ENCODE results near the gene MBNL1.

MBNL1 gene

DNA sequence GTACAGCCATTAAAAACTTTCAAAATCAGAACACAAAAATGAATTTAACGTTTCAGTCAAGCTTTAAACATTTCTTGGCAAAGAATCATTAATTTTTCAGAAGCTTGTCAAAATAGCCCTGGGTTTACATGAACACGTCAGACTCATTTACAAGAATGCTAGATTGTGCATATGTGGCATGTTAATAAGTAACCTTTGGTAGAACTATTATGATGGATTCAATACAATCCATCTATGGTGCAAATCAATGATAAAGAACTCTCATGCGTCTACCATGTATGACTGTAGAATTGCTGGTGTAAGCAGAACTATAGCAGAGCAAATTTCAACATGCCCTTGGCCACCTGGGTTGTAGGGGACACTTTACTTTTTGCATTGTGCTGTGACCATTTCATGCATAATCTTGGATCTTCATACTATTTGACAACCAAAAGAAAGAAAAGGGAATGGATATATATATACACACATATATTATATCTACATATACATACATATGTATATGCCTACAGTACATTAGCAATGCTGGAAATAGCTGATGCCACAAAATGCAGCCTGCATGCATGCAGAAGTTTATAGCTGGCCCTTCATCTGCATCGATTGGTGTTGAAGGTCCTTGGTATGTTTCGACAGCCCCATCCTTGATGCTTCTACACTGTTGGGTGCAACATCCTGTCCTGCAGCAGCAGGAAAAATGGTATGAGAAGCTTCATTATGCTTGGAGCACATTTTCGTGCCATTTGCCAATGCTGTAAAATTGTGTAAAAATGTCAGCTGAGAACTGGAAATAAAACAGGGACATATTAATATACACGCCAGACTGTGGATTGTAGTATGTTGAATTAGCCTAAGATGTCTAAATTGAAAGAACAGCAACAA, 189.0 kb downstream of the MBNL1 start:
- DNase-seq, result no peak

GRCh38 chr3:152458376-152459117, 189.8 kb downstream of the MBNL1 start:
- no peak for DNase-seq

GRCh38 chr3:152459118-152459515, 190.4 kb downstream of the MBNL1 start:
- no peak for DNase-seq

- DNase-seq, result no peak
Observed at GRCh38 chr3:152459572-152459971, 190.8 kb downstream of the MBNL1 start.

- no peak for DNase-seq
Observed at GRCh38 chr3:152460936-152461335, 192.2 kb downstream of the MBNL1 start.

DNA sequence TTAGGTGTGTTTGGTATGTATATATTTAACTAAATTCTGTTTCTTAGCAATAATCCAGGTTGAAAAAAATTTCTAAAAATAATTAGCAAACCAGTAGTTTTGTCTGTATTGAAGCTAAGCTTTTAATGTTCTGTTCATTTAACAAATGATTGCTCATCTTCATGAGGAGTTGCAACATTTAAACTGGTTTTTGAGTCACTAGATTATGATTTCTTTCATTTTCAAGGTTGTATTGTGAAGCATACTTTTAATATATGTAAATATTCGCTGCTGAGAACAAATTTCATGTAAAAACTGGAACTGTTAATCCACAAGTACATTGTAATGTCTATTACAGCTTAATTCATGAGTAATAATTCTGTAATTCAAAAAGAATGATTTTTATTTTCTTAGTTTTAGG, 192.7 kb downstream of the MBNL1 start:
- DNase-seq, result no peak

- no peak for DNase-seq
Observed at GRCh38 chr3:152466784-152467183, 198.1 kb downstream of the MBNL1 start.

GRCh38 chr3:152469248-152470025, 200.7 kb downstream of the MBNL1 start:
- DNase-seq, result no peak

- DNase-seq, result no peak
Observed at GRCh38 chr3:152470095-152470494, 201.4 kb downstream of the MBNL1 start.

DNA sequence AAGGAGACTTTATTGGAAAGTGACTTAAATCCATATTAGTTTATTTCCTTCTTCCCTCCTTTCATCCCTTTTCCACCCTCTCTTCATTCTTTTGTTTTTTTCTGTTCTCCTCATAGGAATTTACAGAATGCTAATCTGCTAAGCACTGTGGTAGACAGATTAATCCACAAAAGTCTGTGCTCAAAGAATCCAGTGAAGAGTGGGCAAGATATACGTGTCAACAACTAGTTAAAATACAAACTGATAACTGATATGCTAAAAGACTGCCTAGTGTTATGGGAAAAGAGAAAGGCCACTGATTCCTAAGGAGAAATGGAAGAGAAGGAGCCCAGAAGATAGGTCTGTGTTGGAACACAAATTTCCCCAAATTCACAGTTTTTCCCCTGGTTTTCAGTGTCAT, 202.2 kb downstream of the MBNL1 start:
- DNase-seq, result no peak

GRCh38 chr3:152471814-152472671, 203.3 kb downstream of the MBNL1 start:
- DNase-seq, result peak; percentile 25 to 71

DNA sequence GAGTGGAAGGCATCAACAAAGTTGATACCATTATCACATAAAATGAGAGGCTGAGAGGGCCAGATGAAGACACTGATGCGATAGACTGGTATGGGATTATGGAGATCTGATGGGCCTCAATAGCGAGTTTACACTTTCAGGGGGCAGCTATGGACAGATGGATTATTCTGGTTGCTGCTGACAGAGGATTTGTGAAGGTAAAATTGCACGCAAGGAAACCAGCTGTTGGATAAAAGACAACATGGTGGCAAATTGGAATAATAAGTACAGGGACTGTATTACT, 203.9 kb downstream of the MBNL1 start:
- no peak for DNase-seq

- DNase-seq, result peak in 1 of 2 donors; percentile 49
Observed at GRCh38 chr3:152474585-152474984, 205.9 kb downstream of the MBNL1 start.

- no peak for DNase-seq
Observed at GRCh38 chr3:152477422-152477821, 208.7 kb downstream of the MBNL1 start.

GRCh38 chr3:152480282-152480953, 211.7 kb downstream of the MBNL1 start:
- DNase-seq, result no peak

- DNase-seq, result no peak
Observed at GRCh38 chr3:152486364-152486763, 217.6 kb downstream of the MBNL1 start.

DNA sequence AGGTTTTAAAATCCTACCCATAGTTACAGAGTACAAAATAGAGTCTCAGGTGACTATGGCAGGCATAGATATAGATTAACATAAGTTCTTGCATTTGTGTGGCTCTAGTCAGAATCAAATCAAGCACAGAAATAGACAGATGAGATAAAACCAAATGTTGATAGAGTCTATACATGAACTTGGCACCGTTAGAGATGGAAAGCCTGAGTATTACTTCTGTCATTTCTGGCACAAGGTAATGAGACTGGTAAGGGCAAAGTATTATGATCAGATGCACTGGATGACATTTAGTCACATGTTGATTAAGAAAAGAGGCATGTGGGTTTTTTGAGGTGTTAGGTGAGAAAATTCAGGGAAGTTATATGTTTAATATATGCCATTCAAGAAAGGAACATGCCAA, 219.7 kb downstream of the MBNL1 start:
- DNase-seq, result no peak

DNA sequence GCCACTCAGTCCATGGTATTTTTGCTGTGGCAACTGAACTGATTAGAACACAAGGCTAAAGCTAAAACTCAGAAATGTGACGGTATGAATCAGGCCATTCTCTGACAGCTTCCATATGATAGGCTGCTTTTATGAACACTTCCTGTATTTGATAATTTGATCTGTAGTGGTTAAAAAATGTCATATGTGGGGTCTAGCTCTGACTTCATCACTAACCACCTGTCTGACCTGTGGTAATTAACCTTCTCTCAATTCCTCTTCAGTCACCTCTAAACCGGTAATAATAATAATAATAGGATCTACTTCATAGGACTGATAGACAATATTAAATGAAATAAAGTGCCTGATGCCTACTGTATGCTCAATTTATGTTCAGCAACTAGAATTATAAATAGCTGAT, 223.2 kb downstream of the MBNL1 start:
- no peak for DNase-seq

DNA sequence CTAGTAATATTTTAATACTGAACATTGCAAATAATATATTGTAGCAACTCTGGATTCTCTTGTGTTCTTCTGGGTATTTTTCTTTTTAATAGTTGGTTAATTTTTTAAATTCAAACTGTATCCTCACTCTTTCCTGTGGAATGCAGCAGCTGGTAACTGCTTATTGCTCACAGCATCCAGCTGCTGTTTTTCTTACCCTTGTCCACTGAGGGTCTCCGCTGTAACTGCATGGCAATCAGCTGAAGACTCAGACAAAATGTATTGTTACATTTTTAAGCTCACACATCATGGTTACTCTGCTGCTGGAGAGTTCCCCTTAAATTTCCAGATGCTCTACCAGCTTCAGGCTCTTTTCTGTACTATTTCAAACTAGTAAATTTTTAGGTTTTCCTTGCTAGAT, 227.6 kb downstream of the MBNL1 start:
- DNase-seq, result no peak

GRCh38 chr3:152496716-152497115, 228.0 kb downstream of the MBNL1 start:
- DNase-seq, result no peak

DNA sequence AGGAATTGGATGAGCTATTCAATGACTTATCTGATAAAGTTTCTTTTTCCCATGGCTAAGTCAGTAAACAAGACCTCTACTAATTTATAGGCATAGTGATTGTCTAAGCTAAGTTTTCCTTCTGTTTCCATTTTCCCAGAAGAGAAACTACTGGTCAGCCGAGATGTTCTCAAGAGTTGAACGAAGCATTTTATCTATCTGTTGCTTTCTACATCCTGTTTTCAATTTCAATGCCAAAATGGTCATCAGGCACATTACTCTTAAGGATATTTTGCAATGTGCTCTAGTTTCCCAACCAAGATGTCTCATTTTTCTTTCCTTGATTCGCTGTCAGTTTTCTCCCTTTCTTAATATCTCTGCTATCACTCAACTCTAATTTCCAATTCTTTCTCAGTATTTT, 228.7 kb downstream of the MBNL1 start:
- DNase-seq, result no peak

- DNase-seq, result no peak
Observed at GRCh38 chr3:152497890-152498289, 229.2 kb downstream of the MBNL1 start.

All from hippocampal formation (tissue), 2 donors.